Activated CD8-positive, alpha-beta T cell treated with anti-CD3 and anti-CD28 coated beads for 36 hours (primary cell): Measurements from ENCODE around the gene PLCL2. TPM values are rescaled to one million over a fixed set of nuclear protein-coding genes. Genes with fewer than 3 reads are reported as not detected.
A peak's percentile ranks its signal among the peaks of the same experiment; 100 is the strongest.

Experiments
- ATAC-seq: fragments of 200-7000 bp; cut with Tn5 transposase; one replicate; pipeline ENCODE4 v1.10.0; 2021; ENCODE audit warnings: mild to moderate bottlenecking, moderate library complexity
- CTCF ChIA-PET: fragments of 350-600 bp; sonication (Branson Sonifier 250); formaldehyde crosslinking; loops from one replicate; lab custom pipeline; 2021; ENCODE audit warnings: antibody characterized with exemption; lab: Charles Lee
- POLR2A ChIA-PET: fragments of 350-600 bp; sonication (Branson Sonifier 250); formaldehyde crosslinking; loops from one replicate; lab custom pipeline; 2021; ENCODE audit warnings: antibody characterized with exemption; lab: Charles Lee
- DNase-seq: peaks from one replicate; pipeline ENCODE4 v3.0.0-alpha.2; 2020
- H3K27ac Mint-ChIP-seq: one replicate; pipeline ENCODE4 v1.8.0; 2021; ENCODE audit warnings: mild to moderate bottlenecking, mixed read lengths
- H3K27me3 Mint-ChIP-seq: one replicate; pipeline ENCODE4 v1.8.0; 2021; ENCODE audit warnings: mixed read lengths
- H3K36me3 Mint-ChIP-seq: one replicate; pipeline ENCODE4 v1.8.0; 2021; ENCODE audit warnings: low read depth, mixed read lengths
- H3K4me1 Mint-ChIP-seq: one replicate; pipeline ENCODE4 v1.8.0; 2021; ENCODE audit warnings: low read depth, mixed read lengths
- H3K4me3 Mint-ChIP-seq: one replicate; pipeline ENCODE4 v1.8.0; 2021; ENCODE audit warnings: mild to moderate bottlenecking, moderate library complexity, mixed read lengths
- H3K9me3 Mint-ChIP-seq: one replicate; pipeline ENCODE4 v1.8.0; 2021; ENCODE audit warnings: mixed read lengths
- intact Hi-C: fragments of 100-400 bp; cut with micrococcal nuclease; formaldehyde crosslinking; loops from one replicate; pipeline ENCODE4 v1.10.0; 2022
- total RNA-seq, 2 experiments: library from RNA; stranded (reverse); gene quantifications; one replicate each; pipeline ENCODE4 v1.2.3, GENCODE V29; 2021
- TF ChIP-seq, protein P1 (sequence below): fragments of 200-600 bp; IDR thresholded peaks from one replicate; pipeline ENCODE4 v1.8.0; 2022; ENCODE audit warnings: antibody characterized with exemption, mild to moderate bottlenecking

Gene PLCL2
- total RNA-seq, 2 experiments from 2014 or later = 19.4 to 19.7 TPM

DNA sequence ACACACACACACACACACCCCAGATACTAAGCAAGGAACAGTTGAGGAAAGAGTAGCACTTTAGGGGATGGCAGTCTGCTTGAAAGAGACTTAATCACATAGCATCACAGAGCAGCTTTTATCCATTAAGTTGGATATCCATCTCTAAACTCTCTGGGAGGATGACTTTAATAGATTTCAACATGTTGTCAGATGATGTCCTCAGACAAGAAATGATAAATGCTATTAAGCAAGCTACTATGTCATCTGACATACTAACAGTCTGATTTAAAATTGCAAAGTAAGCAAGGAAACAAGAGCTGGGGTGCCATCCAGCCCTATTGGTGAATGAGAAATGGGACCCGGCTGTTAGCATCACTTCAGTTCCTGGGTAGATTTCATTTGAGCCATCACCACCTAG, 136.9 kb downstream of the PLCL2 start:
- Mint-ChIP-seq H3K36me3 (peaks cover 34% of the 10 kb centered on the region), H3K4me1 (peaks cover 61% of the 10 kb centered on the region)
- intact Hi-C loops = loop anchor here (5.0 to 10.0 kb wide), 3 partner anchors 114 to 417 kb away; partner anchors contain the start of gene DAZL

DNA sequence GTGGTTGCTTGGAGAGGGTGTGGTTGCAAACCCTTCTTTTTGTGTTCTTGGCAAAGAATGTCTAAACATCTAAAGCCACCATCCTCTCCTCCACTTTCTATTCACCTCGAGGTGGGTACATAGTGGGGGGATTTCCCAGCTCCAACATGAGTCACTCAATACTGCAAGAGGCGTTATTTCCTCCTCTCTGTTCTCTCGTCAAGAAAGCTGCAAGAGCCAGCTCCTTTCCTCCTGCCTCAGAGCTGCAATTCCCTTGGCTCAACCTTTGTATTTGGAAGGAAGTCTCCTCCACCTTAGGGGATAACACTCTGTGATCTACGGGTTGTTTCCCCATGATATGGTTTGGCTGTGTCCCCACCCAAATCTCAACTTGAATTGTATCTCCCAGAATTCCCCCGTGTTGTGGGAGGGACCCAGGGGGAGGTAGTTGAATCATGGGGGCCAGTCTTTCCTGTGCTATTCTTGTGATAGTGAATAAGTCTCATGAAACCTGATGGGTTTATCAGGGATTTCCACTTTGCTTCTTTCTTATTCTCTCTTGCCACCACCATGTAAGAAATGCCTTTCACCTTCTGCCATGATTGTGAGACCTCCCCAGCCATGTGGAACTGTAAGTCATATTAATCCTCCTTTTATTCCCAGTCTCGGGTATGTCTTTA, 138.4 kb downstream of the PLCL2 start:
- peaks cover 34% of the 10 kb centered on the region for H3K36me3 Mint-ChIP-seq
- intact Hi-C loops = loop anchor here (5.0 to 10.0 kb wide), 3 partner anchors 116 to 418 kb away; partner anchors contain the start of gene DAZL
- H3K27ac Mint-ChIP-seq = peak overlapping the region; percentile 92
- ATAC-seq (peak; percentile 89), DNase-seq (peak; percentile 81)
- H3K4me3 Mint-ChIP-seq = peak overlapping the region; percentile 71
- TF ChIP-seq, protein P1, sequence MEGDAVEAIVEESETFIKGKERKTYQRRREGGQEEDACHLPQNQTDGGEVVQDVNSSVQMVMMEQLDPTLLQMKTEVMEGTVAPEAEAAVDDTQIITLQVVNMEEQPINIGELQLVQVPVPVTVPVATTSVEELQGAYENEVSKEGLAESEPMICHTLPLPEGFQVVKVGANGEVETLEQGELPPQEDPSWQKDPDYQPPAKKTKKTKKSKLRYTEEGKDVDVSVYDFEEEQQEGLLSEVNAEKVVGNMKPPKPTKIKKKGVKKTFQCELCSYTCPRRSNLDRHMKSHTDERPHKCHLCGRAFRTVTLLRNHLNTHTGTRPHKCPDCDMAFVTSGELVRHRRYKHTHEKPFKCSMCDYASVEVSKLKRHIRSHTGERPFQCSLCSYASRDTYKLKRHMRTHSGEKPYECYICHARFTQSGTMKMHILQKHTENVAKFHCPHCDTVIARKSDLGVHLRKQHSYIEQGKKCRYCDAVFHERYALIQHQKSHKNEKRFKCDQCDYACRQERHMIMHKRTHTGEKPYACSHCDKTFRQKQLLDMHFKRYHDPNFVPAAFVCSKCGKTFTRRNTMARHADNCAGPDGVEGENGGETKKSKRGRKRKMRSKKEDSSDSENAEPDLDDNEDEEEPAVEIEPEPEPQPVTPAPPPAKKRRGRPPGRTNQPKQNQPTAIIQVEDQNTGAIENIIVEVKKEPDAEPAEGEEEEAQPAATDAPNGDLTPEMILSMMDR = no peak
- ChIA-PET CTCF (interaction anchor here (0.9 to 2.7 kb wide), 7 partner anchors 11 to 159 kb away, joined by 3 to 9 read pairs (median 4); no protein-coding TSS in a partner anchor), POLR2A (interaction anchor here (0.6 to 1.5 kb wide), 3 partner anchors 119 to 764 kb away, joined by 3 to 5 read pairs (median 4); partner anchors contain the start of gene PLCL2)
- peaks cover 72% of the 10 kb centered on the region for H3K4me1 Mint-ChIP-seq
- peaks cover 3% of the 10 kb centered on the region for H3K9me3 Mint-ChIP-seq
- no peaks in the 10 kb centered on the region for H3K27me3 Mint-ChIP-seq

More for the DNA sequence above, 136.9 kb downstream of the PLCL2 start:
- ChIA-PET POLR2A (interaction anchor here (0.9 kb wide), 1 partner anchor 158 kb away, joined by 3 read pairs; no protein-coding TSS in a partner anchor), CTCF (interaction anchor here (2.7 kb wide), 1 partner anchor 138 kb away, joined by 9 read pairs; no protein-coding TSS in a partner anchor)
- Mint-ChIP-seq H3K4me3 (no peak overlapping the region), H3K9me3 (peaks cover 3% of the 10 kb centered on the region), H3K27ac (peak overlapping the region; percentile 79), H3K27me3 (no peaks in the 10 kb centered on the region)
- no peak for ATAC-seq
- DNase-seq = no peak
- TF ChIP-seq, protein P1 = no peak

DNA sequence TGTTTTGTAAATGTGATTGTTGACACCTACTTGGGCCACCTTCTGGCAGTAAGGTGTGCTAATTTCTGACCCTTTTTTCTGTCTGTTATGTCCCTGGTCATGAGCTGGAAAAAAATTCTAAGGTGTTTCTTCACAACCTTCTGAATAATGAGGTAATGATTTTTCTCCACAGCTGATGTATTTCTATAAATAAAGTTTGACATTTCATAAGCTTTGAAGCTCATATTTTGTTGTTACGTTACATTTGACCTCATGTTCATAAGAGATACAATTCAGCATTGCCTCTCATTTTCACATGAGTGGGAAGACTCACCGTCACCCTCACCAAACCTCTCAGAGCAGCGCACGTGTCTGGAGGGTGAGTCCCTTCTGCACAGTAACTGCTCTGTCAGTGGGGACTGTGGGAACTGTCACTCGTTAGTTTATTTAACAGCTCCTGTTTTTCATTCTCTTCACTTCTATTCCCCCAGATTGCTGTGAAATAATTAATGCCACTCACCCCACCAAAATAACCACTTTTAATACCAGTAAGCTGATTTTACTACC, 140.9 kb downstream of the PLCL2 start:
- Mint-ChIP-seq H3K27me3 (no peaks in the 10 kb centered on the region), H3K4me1 (peaks cover 89% of the 10 kb centered on the region), H3K36me3 (peaks cover 34% of the 10 kb centered on the region), H3K4me3 (peak overlapping the region; percentile 3), H3K27ac (peak overlapping the region; percentile 78), H3K9me3 (peaks cover 3% of the 10 kb centered on the region)
- intact Hi-C loops = loop anchor here (10.0 kb wide), 1 partner anchor 421 kb away; the partner anchor contains the start of gene DAZL
- ATAC-seq (peak; percentile 83), DNase-seq (peak; percentile 82)
- ChIA-PET CTCF (interaction anchor here (0.7 to 4.8 kb wide), 20 partner anchors 9 to 429 kb away, joined by 3 to 32 read pairs (median 4); partner anchors contain the start of gene PLCL2), POLR2A (interaction anchor here (0.6 to 2.2 kb wide), 6 partner anchors 8 to 157 kb away, joined by 3 to 6 read pairs (median 3); no protein-coding TSS in a partner anchor)
- TF ChIP-seq, protein P1 = no peak

DNA sequence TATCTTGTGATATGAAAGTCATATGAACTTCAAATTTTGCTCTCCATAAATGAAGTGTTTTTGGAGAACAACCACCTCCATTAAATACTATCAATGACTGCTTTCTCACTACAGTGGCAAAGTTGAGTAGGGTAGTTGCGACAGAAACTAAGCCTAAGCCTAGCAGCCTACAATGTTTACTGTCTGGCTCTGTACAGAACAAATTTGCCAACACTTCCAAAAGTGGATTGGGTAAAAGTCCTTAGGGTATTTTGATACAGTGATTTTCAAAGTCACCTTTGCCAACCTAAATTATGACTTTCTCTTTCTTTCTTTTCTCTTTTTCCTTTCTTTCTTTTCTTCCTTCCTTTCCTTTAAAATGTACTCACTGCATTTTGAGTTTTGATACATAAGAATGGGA, 142.6 kb downstream of the PLCL2 start:
- no peak overlapping the region for H3K27ac Mint-ChIP-seq
- ATAC-seq (no peak), DNase-seq (no peak)
- H3K4me3 Mint-ChIP-seq = no peak overlapping the region
- no peaks in the 10 kb centered on the region for H3K27me3 Mint-ChIP-seq
- peaks cover 86% of the 10 kb centered on the region for H3K4me1 Mint-ChIP-seq
- TF ChIP-seq, protein P1 = no peak
- intact Hi-C loops = loop anchor here (10.0 kb wide), 1 partner anchor 423 kb away; the partner anchor contains the start of gene DAZL
- H3K9me3 Mint-ChIP-seq = peaks cover 3% of the 10 kb centered on the region
- ChIA-PET CTCF (interaction anchor here (4.8 kb wide), 1 partner anchor 140 kb away, joined by 32 read pairs; the partner anchor contains the start of gene PLCL2), POLR2A (no interaction called here)
- peaks cover 21% of the 10 kb centered on the region for H3K36me3 Mint-ChIP-seq
